Calu3 (cell line): ENCODE results near the gene CRLF3. TPM values are rescaled to one million over a fixed set of nuclear protein-coding genes. Genes with fewer than 3 reads are reported as not detected.
"Not testable (repeated sequence)": the region's sequence is repeated elsewhere in the genome, so short reads cannot be mapped to it uniquely, and the experiment has no call there.

Source experiments
- BruUV-seq: library from RNA; stranded (reverse); fragments of 400-500 nt; replicated peaks from 2 replicates; lab custom pipeline; 2021; lab: Mats Ljungman, UMichigan
- CTCF ChIA-PET: fragments of 300-600 bp; sonication (Branson Sonifier 250); formaldehyde crosslinking; loops from one replicate; lab custom pipeline; 2022; ENCODE audit warnings: antibody characterized with exemption; lab: Charles Lee
- DNase-seq: peaks from one replicate; pipeline ENCODE4 v3.0.0; 2022
- H3K27ac Mint-ChIP-seq: one replicate; pipeline ENCODE4 v1.8.0; 2022; ENCODE audit warnings: mixed read lengths; ENCODE audit not compliant: unreplicated experiment
- H3K27me3 Mint-ChIP-seq: one replicate; pipeline ENCODE4 v1.8.0; 2022; ENCODE audit warnings: mixed read lengths; ENCODE audit not compliant: unreplicated experiment
- H3K36me3 Mint-ChIP-seq: one replicate; pipeline ENCODE4 v1.8.0; 2022; ENCODE audit warnings: mild to moderate bottlenecking, moderate library complexity, mixed read lengths; ENCODE audit not compliant: insufficient read depth, unreplicated experiment
- H3K4me1 Mint-ChIP-seq: one replicate; pipeline ENCODE4 v1.8.0; 2022; ENCODE audit warnings: mild to moderate bottlenecking, low read depth, mixed read lengths; ENCODE audit not compliant: unreplicated experiment
- H3K4me3 Mint-ChIP-seq: one replicate; pipeline ENCODE4 v1.8.0; 2022; ENCODE audit warnings: mild to moderate bottlenecking, low read depth, moderate library complexity, mixed read lengths; ENCODE audit not compliant: unreplicated experiment
- H3K9me3 Mint-ChIP-seq: one replicate; pipeline ENCODE4 v1.8.0; 2022; ENCODE audit warnings: low read depth, mixed read lengths; ENCODE audit not compliant: unreplicated experiment
- intact Hi-C: fragments of 100-400 bp; cut with micrococcal nuclease; formaldehyde crosslinking; loops from one replicate; pipeline ENCODE4 v1.10.0; 2022; ENCODE audit not compliant: unreplicated experiment
- total RNA-seq: library from RNA; stranded (reverse); gene quantifications from 2 replicates; pipeline ENCODE4 v1.2.3, GENCODE V29; 2022
- TF ChIP-seq, protein P1 (sequence below): fragments of 200-600 bp; IDR thresholded peaks from one replicate; pipeline ENCODE4 v1.8.0; 2022; ENCODE audit warnings: antibody characterized with exemption; ENCODE audit not compliant: unreplicated experiment

Gene CRLF3
- total RNA-seq, 1 experiment from 2014 or later = 11.5 TPM

DNA sequence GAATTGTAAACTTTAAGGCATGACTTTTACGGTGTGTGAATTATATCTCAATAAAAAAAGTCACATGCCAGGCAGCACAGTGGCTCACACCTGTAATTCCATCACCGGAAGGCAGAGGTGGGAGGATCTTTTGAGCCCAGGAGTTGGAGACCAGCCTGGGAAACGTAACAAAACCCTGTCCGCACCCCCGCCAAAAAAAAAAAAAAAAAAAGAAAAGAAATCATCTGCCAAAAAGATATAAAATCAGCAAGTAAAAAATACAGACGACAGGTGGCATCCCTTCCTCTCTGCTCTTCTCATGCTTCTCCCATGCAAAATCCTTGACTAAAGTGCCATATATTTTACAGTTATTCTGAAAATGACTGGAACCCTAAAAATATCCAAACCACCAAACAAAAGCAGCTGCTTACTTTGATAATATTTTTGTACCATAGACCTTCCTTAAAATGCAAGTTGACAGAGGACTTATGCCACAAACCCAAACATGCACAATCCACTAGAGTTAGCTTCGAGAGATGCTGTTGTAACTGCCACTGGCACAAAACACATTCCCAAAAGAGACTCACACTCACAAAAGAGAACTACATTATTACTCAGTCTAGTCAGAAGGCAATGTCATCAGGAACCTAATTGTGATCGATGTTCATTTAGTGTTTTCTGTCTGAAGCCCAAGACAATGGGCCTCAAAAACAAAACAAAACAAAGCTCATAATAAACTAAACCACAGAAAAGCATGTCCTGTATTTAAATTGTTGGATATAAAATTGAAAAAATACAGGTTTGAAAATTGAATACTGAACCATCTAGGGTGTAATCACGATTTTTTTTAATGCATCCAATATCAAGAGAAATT, 2.4 kb downstream of the CRLF3 start:
- no peaks in the 10 kb centered on the region for H3K27me3 Mint-ChIP-seq
- intact Hi-C loops = no loop called here
- peaks cover 14% of the 10 kb centered on the region for H3K36me3 Mint-ChIP-seq
- BruUV-seq = TSS peak; percentile 29
- no peak overlapping the region for H3K4me3 Mint-ChIP-seq
- CTCF ChIA-PET = interaction anchor here (0.5 to 1.2 kb wide), 2 partner anchors 10 to 432 kb away, joined by 3 read pairs; partner anchors contain the start of gene ATAD5
- no peak overlapping the region for H3K27ac Mint-ChIP-seq
- no peak for DNase-seq
- TF ChIP-seq, protein P1, sequence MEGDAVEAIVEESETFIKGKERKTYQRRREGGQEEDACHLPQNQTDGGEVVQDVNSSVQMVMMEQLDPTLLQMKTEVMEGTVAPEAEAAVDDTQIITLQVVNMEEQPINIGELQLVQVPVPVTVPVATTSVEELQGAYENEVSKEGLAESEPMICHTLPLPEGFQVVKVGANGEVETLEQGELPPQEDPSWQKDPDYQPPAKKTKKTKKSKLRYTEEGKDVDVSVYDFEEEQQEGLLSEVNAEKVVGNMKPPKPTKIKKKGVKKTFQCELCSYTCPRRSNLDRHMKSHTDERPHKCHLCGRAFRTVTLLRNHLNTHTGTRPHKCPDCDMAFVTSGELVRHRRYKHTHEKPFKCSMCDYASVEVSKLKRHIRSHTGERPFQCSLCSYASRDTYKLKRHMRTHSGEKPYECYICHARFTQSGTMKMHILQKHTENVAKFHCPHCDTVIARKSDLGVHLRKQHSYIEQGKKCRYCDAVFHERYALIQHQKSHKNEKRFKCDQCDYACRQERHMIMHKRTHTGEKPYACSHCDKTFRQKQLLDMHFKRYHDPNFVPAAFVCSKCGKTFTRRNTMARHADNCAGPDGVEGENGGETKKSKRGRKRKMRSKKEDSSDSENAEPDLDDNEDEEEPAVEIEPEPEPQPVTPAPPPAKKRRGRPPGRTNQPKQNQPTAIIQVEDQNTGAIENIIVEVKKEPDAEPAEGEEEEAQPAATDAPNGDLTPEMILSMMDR = no peak
- no peaks in the 10 kb centered on the region for H3K9me3 Mint-ChIP-seq
- H3K4me1 Mint-ChIP-seq = peaks cover 21% of the 10 kb centered on the region

DNA sequence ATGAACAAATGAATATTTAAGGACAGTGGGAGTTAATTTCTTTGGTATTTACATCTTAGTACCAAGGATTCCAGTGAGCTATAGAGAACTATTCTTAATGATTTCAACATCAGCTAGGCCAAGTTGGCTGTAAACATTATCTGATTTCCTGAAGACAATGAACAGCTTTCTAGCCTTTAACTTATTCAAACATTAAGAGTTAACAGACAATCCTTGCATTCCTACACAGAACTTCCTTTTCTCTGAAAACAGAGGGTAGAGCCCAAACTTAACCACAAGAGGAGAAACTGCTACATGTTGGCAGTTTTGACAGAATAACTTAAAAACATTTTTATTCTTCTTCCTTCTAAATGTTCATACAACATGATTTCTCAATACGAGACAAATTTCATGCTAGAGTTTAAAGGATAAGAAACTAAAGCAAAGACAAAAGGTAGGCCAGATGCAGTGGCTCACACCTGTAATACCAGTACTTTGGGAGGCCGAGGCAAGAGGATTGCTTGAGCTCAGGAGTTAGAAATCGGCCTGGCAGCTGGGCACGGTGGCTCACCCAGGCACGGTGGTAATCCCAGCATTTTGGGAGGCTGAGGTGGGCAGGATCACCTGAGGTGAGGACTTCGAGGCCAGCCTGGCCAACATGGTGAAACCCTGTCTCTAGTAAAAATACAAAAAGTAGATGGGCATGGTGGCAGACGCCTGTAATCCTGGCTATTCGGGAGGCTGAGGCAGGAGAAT, 4.4 kb downstream of the CRLF3 start:
- TF ChIP-seq, protein P1 = no peak
- Mint-ChIP-seq H3K27ac (no peak overlapping the region), H3K4me1 (peaks cover 13% of the 10 kb centered on the region), H3K9me3 (no peaks in the 10 kb centered on the region), H3K4me3 (no peak overlapping the region), H3K36me3 (peaks cover 14% of the 10 kb centered on the region), H3K27me3 (no peaks in the 10 kb centered on the region)
- no peak for DNase-seq
- no TSS peak for BruUV-seq
- intact Hi-C loops = no loop called here
- CTCF ChIA-PET = no interaction called here

DNA sequence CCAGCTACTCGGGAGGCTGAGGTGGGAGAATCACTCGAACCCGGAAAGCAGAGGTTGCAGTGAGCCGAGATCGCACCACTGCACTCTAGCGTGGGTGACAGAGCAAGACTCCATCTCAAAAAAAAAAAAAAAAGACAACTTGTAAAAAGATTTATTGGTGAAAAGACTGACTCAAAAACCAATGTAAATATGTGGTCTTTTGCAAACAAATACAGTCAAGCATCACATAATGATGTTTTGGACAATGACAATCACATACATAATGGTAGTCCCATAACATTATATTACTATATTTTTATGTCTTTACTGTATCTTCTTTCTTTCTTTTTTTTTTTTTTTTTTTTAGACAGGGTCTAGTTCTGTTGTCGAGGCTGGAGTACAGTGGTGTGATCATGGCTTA, 8.3 kb downstream of the CRLF3 start:
- DNase-seq = no peak
- no peak overlapping the region for H3K4me3 Mint-ChIP-seq
- intact Hi-C loops = no loop called here
- no peaks in the 10 kb centered on the region for H3K9me3 Mint-ChIP-seq
- H3K36me3 Mint-ChIP-seq = no peaks in the 10 kb centered on the region
- no TSS peak for BruUV-seq
- TF ChIP-seq, protein P1 = no peak
- H3K27ac Mint-ChIP-seq = no peak overlapping the region
- CTCF ChIA-PET = no interaction called here
- no peaks in the 10 kb centered on the region for H3K27me3 Mint-ChIP-seq
- peaks cover 15% of the 10 kb centered on the region for H3K4me1 Mint-ChIP-seq

DNA sequence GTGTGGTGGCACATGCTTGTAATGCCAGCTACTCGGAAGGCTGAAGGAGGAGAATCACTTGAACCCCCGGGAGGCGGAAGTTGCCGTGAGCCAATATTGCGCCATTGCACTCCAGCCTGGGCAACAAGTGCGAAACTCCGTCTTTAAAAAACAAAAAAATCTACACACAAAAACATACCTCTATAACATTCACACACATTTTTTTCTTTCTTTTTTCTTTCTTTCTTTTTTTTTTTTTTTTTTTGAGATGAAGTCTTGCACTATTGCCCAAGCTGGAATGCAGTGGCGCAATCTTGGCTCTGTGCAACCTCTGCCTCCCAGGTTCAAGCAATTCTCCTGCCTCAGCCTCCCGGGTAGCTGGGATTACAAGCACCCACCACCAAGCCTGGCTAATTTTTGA, 9.6 kb downstream of the CRLF3 start:
- H3K4me1 Mint-ChIP-seq, H3K36me3 Mint-ChIP-seq, H3K4me3 Mint-ChIP-seq, H3K27ac Mint-ChIP-seq, intact Hi-C loops, BruUV-seq, H3K9me3 Mint-ChIP-seq, DNase-seq, H3K27me3 Mint-ChIP-seq: not testable (repeated sequence)
- CTCF ChIA-PET = interaction anchor here (0.7 kb wide), 1 partner anchor 35 kb away, joined by 15 read pairs; no protein-coding TSS in a partner anchor

DNA sequence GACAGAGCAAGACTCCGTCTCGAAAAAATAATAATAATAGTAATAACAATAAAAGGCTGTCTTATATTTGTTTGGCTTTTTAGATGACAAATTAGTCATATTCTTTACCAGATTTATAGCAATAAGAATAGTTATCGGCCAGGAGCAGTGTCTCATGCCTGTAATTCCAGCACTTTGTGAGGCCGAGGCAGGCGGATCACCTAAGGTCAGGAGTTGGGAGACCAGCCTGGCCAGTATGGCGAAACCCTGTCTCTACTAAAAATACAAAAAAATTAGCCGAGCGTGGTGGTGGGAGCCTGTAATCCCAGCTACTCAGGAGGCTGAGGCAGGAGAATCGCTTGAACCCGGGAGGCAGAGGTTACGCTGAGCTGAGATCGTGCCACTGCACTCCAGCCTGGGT, 10.3 kb downstream of the CRLF3 start:
- intact Hi-C loops, H3K9me3 Mint-ChIP-seq, H3K27ac Mint-ChIP-seq, H3K36me3 Mint-ChIP-seq, BruUV-seq, H3K4me1 Mint-ChIP-seq, H3K4me3 Mint-ChIP-seq, H3K27me3 Mint-ChIP-seq, DNase-seq: not testable (repeated sequence)
- CTCF ChIA-PET = interaction anchor here (0.7 kb wide), 1 partner anchor 34 kb away, joined by 15 read pairs; no protein-coding TSS in a partner anchor
